HG03108 (cell line): ENCODE measurements around the gene PGM5.
A peak's percentile ranks its signal among the peaks of the same experiment; 100 is the strongest.

ENCODE experiments used
- ATAC-seq: cut with Tn5 transposase; IDR thresholded peaks from one replicate; pipeline ENCODE4 v1.9.1; 2021; ENCODE audit warnings: moderate library complexity; ENCODE audit not compliant: unreplicated experiment

PGM5 gene

DNA sequence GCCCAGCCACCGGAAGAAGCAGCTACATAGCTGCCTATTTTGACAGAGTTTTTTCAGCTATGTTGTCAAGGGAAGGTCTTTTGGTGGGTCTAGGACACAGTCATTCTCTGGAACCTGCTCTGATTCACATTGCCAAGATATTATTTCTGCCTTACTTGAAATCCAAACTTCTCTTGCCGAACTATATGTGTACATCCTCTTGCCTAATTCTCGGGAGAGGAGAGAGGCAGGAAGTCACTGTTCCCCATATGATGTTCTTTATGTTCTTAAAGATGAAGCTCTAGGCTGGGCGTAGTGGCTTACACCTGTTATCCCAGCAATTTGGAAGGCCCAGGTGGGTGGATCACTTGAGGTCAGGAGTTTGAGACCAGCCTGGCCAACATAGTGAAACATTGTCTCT, 175.7 kb downstream of the PGM5 start:
- no peak for ATAC-seq

DNA sequence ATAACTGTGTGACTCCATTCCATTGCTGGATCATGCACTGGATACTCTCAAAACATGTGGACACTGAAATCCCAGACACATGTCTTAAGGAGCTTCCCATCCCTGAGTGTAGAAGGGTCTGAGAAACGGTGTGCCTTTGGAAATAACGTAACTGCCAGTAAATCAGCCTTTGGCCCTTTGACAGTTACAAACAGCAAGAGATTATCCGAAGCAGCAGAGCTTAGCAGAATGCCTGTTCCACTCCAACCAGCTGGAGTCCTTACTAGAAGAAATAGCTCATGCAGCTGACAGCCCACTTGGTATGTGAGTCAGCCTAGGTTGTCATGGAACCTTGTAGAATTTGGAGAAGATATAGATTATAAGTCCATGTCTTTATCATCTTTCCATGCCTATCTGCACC, 177.3 kb downstream of the PGM5 start:
- ATAC-seq = no peak

DNA sequence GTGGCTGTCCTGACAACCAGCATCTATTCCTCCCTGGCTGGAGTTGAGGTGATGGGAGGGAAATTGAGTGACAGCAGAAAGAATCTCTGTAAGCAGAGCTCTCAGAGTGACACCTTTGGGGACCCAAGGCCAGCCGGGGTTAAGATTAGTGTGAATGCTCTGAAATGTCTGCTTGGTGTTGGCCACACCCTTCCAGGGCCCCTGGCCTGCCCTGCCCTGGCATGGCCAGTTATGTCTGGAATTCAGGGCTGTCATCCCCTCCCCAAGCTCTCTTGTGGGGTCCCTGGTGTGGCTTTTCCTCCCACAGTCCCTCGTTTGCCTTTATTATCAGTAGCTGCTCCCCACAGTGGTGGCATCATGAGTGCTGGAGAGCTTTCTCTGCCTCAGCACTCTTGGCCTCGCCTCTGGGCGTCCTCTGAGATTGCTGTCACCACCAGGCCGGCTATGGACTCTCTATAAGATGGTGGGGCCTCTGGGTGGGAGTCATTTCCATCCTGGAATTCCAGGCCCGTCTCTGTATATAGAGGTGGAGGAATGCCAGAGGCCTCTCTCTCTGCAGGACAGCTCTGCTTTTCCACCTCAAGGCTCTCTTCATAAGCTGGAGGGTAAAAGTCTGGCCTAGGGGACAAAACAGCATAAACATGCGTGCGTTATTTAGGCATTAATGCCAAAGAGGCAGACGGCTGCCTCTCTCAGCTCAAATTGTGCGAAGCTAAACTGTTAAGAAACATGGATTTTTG, 180.6 kb downstream of the PGM5 start:
- ATAC-seq = no peak

DNA sequence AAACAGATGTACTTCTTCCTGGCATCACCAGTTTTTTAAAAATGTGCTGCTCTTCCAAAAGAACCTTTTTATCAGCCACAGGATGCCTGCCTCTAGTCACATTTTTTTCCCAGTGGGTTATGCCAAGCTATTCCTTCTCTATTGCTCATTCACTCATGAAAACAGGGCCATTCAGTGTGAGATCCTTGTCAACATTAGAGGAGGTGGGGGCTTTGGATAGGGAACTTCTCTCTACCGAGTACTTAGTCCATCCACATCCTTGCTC, 181.1 kb downstream of the PGM5 start:
- no peak for ATAC-seq

DNA sequence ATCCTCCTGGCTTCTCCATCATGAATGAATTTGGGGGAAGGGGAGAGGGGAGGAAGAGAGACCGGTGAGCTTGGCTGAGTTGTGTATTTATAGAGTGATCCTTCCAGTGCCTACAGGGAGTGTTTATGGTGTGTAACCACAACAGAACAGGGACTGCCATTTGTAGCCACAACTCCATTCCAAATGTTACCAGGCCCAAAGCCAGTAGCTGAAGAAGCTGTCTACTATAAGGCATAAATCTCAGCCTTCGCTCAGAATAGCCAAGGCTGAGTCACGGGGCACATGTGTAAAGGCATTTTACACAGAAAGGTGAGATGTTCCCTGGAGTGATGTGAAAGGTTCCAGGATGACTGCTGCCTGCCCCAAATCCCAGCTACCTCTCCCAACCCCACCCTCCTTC, 181.8 kb downstream of the PGM5 start:
- ATAC-seq = no peak

GRCh38 chr9:68540712-68541535, 184.5 kb downstream of the PGM5 start, which contains the start of gene TMEM252:
TMEM252 (minus strand) TSS chr9:68540883; CDS start chr9:68540814, 69 bp downstream.
- ATAC-seq = no peak

DNA sequence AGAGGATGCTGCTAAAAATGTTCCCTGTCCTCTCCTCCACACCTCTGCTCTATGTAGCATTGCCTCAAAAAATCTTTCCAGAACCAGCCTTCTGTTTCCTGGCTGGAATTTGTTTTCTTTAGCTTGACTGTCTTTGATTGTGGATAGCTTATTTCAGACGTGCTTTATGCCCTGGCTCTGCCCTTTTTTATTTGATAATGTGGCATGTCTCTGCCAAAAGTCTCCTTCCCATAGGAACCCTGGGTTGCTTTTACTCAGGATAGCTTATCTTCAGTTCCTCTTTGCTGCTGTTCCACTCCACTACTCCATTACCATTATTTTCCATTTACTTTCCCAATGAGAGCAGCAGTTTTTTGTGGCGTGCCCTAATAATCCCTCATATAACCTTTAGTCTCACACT, 185.2 kb downstream of the PGM5 start:
- ATAC-seq = no peak

DNA sequence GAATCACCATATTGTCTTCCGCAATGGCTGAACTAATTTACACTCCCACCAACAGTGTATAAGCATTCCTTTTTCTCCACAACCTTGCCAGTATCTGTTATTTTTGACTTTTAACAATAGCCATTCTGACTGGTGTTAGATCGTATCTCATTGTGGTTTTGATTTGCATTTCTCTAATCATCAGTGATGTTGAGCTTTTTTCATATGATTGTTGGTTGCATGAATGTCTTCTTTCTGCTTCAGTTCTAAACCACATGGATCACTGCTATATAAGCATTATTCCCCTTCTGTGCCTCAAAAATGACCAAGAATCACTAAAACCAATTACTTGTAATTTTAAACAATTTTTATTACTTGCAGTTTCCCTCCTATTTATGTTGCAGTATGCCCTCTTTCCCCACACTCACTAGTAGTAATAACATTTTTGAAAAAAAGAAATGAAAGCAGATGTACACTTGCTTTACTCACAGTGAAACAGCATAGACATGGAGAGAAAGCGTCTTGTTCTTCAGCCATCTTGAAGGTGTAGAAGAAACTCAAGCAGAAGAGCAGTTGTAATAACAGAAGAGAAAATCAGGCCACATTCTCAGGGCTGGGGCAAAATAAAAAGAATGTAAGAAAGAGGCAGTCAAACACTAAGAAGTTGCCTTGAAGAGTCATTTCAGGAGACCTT, 188.8 kb downstream of the PGM5 start:
- ATAC-seq = no peak

- peak; percentile 80 for ATAC-seq
These were observed 190.4 kb downstream of the PGM5 start for GRCh38 chr9:68546596-68547390.

DNA sequence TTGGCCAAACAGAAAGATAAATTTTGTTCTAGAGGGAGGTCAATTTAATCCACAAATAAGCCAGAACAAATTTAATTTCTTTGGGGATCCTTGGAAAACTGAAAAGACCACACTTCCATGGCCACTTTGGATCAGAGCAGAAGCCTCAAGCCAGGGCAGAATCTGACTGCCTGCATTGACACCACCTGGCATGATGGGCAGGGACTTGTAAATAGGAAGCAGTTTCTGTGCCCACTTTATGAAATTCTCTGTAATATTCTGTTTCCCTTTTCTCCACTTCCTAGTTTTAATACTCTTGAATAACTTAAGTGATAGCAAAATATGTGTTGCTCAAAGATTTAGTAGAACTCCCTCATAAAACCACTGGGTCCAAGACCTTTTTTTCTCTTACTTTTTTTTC, 191.0 kb downstream of the PGM5 start:
- ATAC-seq = no peak

DNA sequence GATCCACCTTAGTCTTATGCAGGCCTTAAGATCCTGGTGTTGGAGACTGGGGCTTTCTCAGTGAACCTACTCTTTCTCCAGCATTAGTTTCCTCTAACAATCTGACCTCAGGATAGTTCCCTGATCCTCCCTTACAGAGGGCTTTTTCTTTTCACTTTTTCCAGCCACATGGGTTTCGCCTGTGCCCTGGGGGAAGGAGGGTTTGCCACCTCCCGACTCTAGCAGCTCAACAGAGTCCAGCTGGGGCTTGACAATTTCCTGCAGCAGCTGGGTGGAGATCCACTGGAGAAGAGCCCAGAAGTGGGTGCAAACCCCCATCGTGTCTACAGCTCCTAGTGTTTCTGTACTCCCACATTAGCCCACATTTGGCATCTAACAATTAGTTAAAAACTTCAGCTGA, 191.8 kb downstream of the PGM5 start:
- ATAC-seq = no peak

DNA sequence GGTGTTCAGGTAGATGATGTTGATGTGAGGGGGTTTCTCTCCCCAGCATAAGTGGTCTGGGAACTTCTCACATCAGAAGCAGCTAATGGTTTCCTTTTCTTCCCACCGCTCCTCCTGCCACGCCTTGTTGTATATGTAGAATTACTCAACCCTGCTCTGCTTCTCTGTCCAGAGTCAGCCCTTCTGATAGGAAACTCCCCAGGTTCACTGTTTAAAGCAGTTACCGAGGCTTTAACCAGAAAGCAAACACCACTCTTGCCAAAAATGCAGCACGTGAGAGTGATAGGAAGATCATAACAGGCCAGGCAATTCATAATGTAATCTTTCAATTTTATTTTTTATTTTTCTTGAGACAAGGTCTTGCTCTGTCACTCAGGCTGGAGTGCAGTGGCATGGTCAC, 194.8 kb downstream of the PGM5 start:
- ATAC-seq = no peak

- ATAC-seq = no peak
These were observed 196.5 kb downstream of the PGM5 start for GRCh38 chr9:68552700-68553476.

- no peak for ATAC-seq
These were observed 199.2 kb downstream of the PGM5 start for GRCh38 chr9:68555437-68556150.

DNA sequence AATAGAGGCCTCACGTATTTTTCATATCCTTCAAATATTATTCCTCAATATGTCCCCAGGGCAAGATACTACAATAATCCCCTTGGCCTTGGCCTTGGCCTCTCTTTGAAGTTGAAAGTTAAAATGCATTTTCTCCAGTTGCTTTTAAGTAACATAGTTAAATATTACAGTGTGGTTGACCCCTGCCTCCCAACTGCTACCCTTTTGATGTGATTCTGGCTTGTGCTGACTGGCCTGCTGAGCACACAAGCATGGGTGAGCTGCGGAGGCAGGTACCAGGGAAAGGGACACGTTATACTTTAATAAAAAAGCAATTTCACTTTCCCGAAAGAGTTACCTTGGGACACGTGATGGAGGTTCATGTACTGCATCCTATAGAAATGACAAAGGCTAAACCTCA, 202.1 kb downstream of the PGM5 start:
- no peak for ATAC-seq

DNA sequence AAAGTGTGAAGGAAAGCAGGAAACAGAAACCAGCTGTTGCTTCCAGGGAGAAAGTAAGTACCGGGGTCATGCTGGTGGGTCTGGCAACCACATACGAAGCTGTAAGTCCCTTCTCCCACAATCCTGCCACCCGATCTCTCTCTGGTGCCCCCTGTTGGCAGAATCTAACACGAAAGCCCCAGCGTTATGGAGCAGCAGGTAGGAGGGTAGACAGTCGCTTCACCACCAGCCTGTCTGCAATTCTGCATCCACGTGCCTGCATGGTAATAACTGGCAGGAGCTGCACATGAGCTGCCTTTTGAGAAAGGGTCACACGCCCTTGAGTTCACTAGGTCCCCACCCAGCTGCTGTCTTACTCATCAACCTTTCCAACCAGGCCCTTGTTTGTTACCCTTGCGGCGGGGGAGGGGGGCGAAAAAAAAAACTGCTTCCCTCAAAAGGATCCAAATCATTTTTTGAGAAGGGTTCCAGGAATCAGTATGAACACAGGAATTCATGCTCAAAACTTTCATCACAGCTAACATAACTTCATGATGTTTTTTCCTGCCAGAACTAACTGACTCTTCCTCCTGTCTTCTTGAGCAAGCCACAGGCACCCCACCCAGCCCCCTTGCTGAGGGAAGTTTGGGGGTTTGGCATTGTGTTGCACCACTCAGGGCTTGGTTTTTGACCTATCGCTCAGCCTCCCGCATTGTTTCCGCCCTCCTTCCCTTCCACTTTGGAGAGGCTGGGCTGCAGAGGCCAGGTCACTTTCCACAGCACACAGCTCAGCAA, 203.8 kb downstream of the PGM5 start:
- no peak for ATAC-seq

DNA sequence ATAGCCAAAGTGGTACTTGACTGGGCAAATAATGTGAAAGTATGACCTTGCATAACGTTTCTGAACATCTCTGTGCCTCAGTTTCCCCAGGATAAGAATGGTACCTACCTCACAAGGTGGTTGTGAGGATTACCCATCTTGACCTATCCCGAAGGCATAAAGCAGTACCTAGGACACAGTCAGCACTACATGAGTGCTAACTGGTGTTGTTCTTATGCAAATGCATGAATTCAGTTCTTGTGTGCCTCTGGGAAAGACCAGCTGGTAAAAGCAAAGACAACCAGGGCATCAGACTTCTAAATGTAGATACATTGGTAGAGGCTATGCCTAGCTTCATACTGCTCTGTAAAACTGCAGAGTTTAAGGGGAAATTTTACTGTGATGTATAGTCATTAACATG, 206.1 kb downstream of the PGM5 start:
- ATAC-seq = no peak

DNA sequence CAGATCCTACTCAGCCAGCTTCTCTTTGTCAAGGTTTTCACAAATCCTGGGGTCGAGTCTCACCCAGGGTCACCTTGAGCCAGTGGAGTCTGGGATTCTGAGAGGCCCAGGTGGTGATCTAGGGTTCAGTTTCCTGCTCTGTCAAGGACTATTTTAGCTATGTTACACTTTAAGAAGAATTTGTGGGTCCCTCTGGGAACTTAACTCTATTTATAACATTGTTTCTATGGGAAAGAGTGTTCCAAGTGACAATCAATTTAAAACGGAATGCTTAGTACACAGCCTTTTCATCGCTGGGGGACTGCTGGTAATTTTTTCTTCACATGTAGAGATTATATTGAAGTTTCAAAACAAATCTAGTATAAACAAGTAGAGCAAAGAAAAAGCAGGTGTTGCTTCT, 211.2 kb downstream of the PGM5 start:
- ATAC-seq = no peak

DNA sequence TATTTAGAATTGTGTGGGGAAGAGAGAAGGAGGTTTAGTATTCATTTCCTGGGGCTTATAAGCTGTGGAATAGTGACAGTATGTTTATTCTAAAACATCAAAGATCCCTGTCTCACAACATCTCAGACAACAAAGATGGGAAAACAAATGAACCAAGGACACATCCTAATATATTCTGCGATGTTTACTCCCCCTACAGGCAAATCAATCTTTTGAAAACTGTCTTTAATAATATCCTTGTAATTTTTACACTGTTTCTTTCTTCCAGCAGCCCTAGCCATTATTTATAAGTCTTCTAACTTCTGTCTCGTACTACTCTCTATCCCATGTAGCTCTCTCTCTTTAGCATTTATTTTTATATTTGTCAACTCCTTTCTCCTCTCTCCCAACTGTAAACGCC, 217.7 kb downstream of the PGM5 start:
- ATAC-seq = no peak
